ENCODE results near the gene ANXA11.

GRCh38 chr10:80187060-80187459 is 18.3 kb downstream of the ANXA11 start:
- TF ChIP-seq CTCF (IDR thresholded peaks at IDR 0.05; ENCODE audit: low read depth, low read length, poor library complexity, severe bottlenecking) (no peak), EZH2phosphoT487 (IDR thresholded peaks at IDR 0.05; ENCODE audit: borderline replicate concordance, low read length) (no peak)

Data from DOHH2 (cell line).